ENCODE results near the gene NTRK2.

DNA sequence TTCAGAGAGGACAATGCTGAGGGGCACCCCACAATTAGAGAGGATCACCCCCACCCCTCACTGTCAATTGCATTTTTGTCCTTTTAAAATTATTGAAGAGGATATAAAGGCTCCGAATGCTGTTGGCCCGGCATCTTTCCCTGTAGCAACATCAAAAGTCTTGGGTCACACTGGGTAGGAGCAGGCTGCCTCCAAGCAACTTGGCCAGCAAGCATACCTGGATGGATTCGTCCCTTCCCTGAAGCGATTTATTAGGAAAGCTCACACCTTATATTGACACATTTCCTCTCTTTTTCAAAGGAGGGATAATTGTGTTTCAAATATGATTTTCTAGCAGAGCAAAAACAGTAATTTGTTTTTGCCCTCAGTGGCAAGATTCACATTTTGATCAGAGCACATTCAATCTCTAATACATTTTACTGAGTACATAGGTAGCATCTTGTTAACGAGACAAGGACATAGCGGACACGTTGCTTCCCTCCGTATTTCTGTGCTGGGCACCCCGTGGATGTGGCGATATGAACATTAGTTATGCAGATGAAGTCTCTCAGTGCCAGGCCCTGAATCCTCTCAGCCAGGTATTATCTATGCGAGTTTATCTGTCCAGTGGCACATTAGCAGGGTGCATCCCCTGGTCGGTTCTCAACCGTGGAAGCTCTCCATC is 321.5 kb downstream of the NTRK2 start:
- TF ChIP-seq, protein P1, sequence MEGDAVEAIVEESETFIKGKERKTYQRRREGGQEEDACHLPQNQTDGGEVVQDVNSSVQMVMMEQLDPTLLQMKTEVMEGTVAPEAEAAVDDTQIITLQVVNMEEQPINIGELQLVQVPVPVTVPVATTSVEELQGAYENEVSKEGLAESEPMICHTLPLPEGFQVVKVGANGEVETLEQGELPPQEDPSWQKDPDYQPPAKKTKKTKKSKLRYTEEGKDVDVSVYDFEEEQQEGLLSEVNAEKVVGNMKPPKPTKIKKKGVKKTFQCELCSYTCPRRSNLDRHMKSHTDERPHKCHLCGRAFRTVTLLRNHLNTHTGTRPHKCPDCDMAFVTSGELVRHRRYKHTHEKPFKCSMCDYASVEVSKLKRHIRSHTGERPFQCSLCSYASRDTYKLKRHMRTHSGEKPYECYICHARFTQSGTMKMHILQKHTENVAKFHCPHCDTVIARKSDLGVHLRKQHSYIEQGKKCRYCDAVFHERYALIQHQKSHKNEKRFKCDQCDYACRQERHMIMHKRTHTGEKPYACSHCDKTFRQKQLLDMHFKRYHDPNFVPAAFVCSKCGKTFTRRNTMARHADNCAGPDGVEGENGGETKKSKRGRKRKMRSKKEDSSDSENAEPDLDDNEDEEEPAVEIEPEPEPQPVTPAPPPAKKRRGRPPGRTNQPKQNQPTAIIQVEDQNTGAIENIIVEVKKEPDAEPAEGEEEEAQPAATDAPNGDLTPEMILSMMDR (conservative IDR thresholded peaks at IDR 0.05; ENCODE audit: low read depth in 2 of 2) = no peak
- TF ChIP-seq CREB1 (CRISPR knock-in tag; IDR thresholded peaks at IDR 0.05; ENCODE audit: low read depth) (no peak), POLR2AphosphoS5 (IDR thresholded peaks at IDR 0.05; ENCODE audit: low read depth) (no peak), EZH2 (IDR thresholded peaks at IDR 0.05; ENCODE audit: low read depth, unreplicated experiment) (no peak), JUNB (IDR thresholded peaks at IDR 0.05; ENCODE audit: unreplicated experiment) (no peak), EZH2phosphoT487 (IDR thresholded peaks at IDR 0.05; ENCODE audit: unreplicated experiment) (no peak)
- TF ChIP-seq, protein P2, sequence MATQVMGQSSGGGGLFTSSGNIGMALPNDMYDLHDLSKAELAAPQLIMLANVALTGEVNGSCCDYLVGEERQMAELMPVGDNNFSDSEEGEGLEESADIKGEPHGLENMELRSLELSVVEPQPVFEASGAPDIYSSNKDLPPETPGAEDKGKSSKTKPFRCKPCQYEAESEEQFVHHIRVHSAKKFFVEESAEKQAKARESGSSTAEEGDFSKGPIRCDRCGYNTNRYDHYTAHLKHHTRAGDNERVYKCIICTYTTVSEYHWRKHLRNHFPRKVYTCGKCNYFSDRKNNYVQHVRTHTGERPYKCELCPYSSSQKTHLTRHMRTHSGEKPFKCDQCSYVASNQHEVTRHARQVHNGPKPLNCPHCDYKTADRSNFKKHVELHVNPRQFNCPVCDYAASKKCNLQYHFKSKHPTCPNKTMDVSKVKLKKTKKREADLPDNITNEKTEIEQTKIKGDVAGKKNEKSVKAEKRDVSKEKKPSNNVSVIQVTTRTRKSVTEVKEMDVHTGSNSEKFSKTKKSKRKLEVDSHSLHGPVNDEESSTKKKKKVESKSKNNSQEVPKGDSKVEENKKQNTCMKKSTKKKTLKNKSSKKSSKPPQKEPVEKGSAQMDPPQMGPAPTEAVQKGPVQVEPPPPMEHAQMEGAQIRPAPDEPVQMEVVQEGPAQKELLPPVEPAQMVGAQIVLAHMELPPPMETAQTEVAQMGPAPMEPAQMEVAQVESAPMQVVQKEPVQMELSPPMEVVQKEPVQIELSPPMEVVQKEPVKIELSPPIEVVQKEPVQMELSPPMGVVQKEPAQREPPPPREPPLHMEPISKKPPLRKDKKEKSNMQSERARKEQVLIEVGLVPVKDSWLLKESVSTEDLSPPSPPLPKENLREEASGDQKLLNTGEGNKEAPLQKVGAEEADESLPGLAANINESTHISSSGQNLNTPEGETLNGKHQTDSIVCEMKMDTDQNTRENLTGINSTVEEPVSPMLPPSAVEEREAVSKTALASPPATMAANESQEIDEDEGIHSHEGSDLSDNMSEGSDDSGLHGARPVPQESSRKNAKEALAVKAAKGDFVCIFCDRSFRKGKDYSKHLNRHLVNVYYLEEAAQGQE (IDR thresholded peaks at IDR 0.05; ENCODE audit: unreplicated experiment) = no peak
- TF ChIP-seq, protein P3, sequence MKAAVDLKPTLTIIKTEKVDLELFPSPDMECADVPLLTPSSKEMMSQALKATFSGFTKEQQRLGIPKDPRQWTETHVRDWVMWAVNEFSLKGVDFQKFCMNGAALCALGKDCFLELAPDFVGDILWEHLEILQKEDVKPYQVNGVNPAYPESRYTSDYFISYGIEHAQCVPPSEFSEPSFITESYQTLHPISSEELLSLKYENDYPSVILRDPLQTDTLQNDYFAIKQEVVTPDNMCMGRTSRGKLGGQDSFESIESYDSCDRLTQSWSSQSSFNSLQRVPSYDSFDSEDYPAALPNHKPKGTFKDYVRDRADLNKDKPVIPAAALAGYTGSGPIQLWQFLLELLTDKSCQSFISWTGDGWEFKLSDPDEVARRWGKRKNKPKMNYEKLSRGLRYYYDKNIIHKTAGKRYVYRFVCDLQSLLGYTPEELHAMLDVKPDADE (IDR thresholded peaks at IDR 0.05) = no peak

All from GM23338 (cell line).